Transverse colon (tissue), 4 donors: ENCODE data around the gene PAQR4. TPM values are rescaled to one million over a fixed set of nuclear protein-coding genes. Genes with fewer than 3 reads are reported as not detected.

Source experiments
- DNase-seq: peaks from one replicate; pipeline ENCODE4 v3.0.0-alpha.2; 2019
- H3K27ac ChIP-seq, 4 donors: fragments of 200-600 bp; sonication (generic); 2 replicates each; pipeline ENCODE4 v1.5.1; 2016 to 2018; ENCODE audit warnings: inconsistent platforms in 4 of 4
- H3K27me3 ChIP-seq: fragments of 200-600 bp; sonication (generic); 2 replicates; pipeline ENCODE4 v1.5.1; 2017; ENCODE audit warnings: inconsistent platforms
- H3K36me3 ChIP-seq, 4 donors: fragments of 200-600 bp; sonication (generic); 2 replicates each; pipeline ENCODE4 v1.5.1; 2017 to 2019; ENCODE audit warnings: inconsistent platforms in 4 of 4
- H3K4me1 ChIP-seq, 4 donors: fragments of 200-600 bp; sonication (generic); 2 replicates each; pipeline ENCODE4 v1.5.1; 2017 to 2020; ENCODE audit warnings: inconsistent platforms in 4 of 4
- H3K4me3 ChIP-seq, 4 donors: fragments of 200-600 bp; sonication (generic); 1 replicate in 1 of 4; 2 replicates in 3 of 4; pipeline versions ENCODE4 v1.5.1 to v1.6.1; 2017 to 2019; ENCODE audit warnings: inconsistent platforms in 4 of 4
- H3K9me3 ChIP-seq, 2 donors: fragments of 200-600 bp; sonication (generic); 2 replicates each; pipeline ENCODE4 v1.5.1; 2017 to 2019; ENCODE audit warnings: inconsistent platforms in 2 of 2
- EP300 ChIP-seq: sonication (generic); formaldehyde crosslinking; IDR thresholded peaks from one replicate; pipeline ENCODE4 v1.6.1; 2017; ENCODE audit warnings: antibody characterized with exemption, low read depth
- POLR2A ChIP-seq: fragments of 450-650 bp; IDR thresholded peaks from one replicate; pipeline ENCODE4 v1.6.1; 2016; ENCODE audit warnings: antibody characterized with exemption, mild to moderate bottlenecking, moderate library complexity
- POLR2AphosphoS5 ChIP-seq, 3 donors: sonication (generic); formaldehyde crosslinking; IDR thresholded peaks; one replicate each; pipeline ENCODE4 v1.6.1; 2016; ENCODE audit warnings: antibody characterized with exemption in 3 of 3
- WGBS, 2 donors: methylation state at CpG; one replicate each; pipeline ENCODE4 v1.1.5; 2018; ENCODE audit warnings: low coverage in 1 of 2; 5-methylcytosine and 5-hydroxymethylcytosine counted together
- in situ Hi-C, 4 donors: fragments of 200-750 bp; cut with MboI; loops; one replicate each; pipeline versions ENCODE4 v1.15.0 to v1.15.1; 2017; ENCODE audit warnings: low sequenced_read_pairs in 3 of 4, low pct_ligation_motif_present in 1 of 4, low pct_unique_long_range_greater_than_20kb in 1 of 4
- intact Hi-C: fragments of 100-400 bp; cut with DNase I; formaldehyde crosslinking; loops from one replicate; pipeline ENCODE4 v1.15.1; 2023; ENCODE audit warnings: low total_unique reads
- total RNA-seq, 4 donors: library from RNA; depleted of rRNA; stranded (reverse); fragments of >200 nt; gene quantifications; one replicate each; pipeline ENCODE4 v1.1.0, GENCODE V29; 2016
- TF ChIP-seq, protein P1 (sequence below), 5 experiments: fragments of 200-600 bp in 3 of 5; fragments of 450-650 bp in 2 of 5; sonication (generic) in 3 of 5; IDR thresholded peaks; 1 replicate in 2 of 5; 2 replicates in 3 of 5; pipeline ENCODE4 v1.5.1; 2016 to 2017; ENCODE audit warnings: antibody characterized with exemption in 5 of 5, inconsistent platforms in 3 of 5, mild to moderate bottlenecking in 2 of 5, moderate library complexity in 1 of 5

PAQR4 gene
- total RNA-seq, 4 donors from 2014 or later: 3.0 to 5.9 (median 4.4) TPM; not detected in 1

DNA sequence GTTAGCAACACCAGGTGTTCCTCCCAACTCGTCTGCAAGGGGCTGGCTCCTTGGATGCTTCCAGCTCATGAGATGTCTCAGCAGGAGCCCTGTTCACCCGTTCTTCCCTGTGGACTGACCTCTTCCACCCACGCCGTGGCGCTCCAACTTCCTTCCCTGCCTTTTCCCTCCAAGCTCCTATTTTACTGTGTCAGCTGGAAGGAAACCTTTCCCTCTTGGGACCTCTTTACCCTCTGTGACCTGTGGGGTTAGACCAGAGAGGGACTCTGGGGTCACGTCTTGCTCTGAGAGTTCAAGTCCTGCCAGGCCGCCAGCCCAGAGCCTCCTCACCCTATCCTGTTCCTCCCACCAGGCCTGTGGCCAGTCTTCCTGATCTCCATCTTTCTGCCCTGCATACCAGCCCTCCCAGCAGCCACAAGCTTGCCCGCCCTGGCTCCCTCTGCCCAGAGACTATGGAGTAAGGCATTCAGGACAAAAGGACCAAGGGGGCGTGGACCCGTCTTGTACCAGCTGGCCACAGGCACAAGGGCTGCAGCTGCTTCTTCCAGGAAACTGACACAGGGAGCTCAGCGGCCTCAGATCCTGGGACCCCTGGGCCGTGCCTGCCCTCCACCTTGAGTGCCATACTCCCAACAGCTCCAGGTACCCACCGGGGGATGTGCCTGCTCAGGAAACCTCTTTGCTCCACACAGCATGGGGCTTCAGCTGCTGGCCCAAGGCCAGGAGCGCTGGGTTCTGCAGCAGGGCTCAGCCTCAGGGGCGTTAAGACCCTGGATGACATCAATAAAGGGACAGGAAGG lies 3.0 kb downstream of the PAQR4 start:
- H3K27ac ChIP-seq: no peak overlapping the region
- H3K27me3 ChIP-seq: peaks cover 17% of the 10 kb centered on the region
- H3K36me3 ChIP-seq: no peaks in the 10 kb centered on the region
- no peak for DNase-seq
- H3K9me3 ChIP-seq: no peaks in the 10 kb centered on the region
- TF ChIP-seq POLR2A (no peak), POLR2AphosphoS5 (IDR thresholded peaks at IDR 0.05) (no peak), EP300 (no peak)
- TF ChIP-seq, protein P1, sequence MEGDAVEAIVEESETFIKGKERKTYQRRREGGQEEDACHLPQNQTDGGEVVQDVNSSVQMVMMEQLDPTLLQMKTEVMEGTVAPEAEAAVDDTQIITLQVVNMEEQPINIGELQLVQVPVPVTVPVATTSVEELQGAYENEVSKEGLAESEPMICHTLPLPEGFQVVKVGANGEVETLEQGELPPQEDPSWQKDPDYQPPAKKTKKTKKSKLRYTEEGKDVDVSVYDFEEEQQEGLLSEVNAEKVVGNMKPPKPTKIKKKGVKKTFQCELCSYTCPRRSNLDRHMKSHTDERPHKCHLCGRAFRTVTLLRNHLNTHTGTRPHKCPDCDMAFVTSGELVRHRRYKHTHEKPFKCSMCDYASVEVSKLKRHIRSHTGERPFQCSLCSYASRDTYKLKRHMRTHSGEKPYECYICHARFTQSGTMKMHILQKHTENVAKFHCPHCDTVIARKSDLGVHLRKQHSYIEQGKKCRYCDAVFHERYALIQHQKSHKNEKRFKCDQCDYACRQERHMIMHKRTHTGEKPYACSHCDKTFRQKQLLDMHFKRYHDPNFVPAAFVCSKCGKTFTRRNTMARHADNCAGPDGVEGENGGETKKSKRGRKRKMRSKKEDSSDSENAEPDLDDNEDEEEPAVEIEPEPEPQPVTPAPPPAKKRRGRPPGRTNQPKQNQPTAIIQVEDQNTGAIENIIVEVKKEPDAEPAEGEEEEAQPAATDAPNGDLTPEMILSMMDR (IDR thresholded peaks at IDR 0.05): no peak
- 54 to 73% methylated on average over 5 to 15 of the region's 15 CpGs for WGBS, 2 donors
- intact Hi-C loops: no loop called here
- H3K4me3 ChIP-seq: no peak overlapping the region
- in situ Hi-C loops: no loop called here
- H3K4me1 ChIP-seq: peaks cover 14 to 31% (median 26%) of the 10 kb centered on the region in 4 donors

DNA sequence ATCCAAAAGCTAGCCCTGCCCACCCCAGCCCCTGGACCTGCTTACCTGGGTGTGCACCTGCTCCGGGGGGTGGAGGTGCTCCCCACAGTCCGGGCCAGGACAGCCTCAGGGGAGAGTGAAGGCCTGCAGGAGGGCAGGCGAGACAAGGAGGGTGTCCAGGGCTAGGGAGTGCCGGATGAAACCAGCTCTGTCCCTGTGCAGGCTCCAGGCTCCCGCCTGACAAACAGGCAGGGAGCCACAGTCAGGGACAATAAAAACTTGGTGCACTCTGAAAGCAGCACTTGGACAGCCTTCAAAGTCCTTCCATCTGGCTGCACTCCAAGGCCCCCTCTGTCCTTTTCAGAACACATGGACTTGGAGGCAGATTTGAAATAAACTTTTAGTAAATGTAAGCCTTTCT lies 3.9 kb downstream of the PAQR4 start:
- Histone ChIP-seq H3K36me3 (no peaks in the 10 kb centered on the region), H3K4me1 (peaks cover 12 to 28% (median 23%) of the 10 kb centered on the region in 4 donors), H3K9me3 (no peaks in the 10 kb centered on the region), H3K4me3 (no peak overlapping the region), H3K27me3 (peaks cover 7% of the 10 kb centered on the region), H3K27ac (no peak overlapping the region)
- no peak for DNase-seq
- TF ChIP-seq EP300 (no peak), POLR2AphosphoS5 (IDR thresholded peaks at IDR 0.05) (no peak), POLR2A (no peak)
- TF ChIP-seq, protein P1 (IDR thresholded peaks at IDR 0.05): no peak
- in situ Hi-C loops (no loop called here), intact Hi-C loops (no loop called here)
- WGBS, 2 donors: 55% methylated on average over 5 of the region's 5 CpGs; no CpG with 5 or more reads in 1 of the 2 donors

DNA sequence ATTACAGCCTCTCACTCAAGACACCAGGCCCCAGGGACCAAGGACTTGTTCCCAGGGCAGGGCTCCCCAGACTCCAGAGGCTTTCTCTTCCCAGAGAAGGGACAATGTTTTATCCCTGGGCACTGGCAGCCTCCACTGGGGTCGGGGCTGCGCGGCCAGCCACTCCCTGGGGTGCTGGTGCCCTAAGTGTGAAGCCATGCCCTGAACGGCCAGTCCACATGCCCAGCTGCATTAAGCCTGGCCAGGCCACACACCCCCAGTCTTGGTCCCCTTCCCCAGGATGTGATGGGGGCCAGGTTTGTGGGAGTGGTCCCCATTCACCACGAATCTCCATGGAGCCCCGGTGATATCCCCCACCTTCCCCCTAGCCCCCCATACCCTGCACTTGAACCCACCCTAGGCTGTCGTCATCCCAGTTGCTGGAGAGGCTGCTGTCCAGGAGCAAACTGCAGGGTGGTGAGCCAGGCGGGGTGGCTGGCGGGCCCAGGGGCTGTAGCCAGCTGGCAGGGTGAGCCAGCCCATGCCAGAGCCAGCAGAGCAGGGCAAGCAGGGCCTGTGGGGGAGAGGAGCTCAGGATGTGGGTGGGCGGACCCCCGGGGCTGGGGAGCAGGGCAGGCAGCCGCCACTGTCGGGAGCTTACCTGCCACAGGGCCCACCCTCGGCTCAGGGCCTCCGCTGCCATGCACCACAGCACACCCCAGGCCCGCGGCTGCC lies 4.6 kb downstream of the PAQR4 start:
- peaks cover 6 to 22% (median 17%) of the 10 kb centered on the region in 4 donors for H3K4me1 ChIP-seq
- no peaks in the 10 kb centered on the region for H3K9me3 ChIP-seq
- peaks cover under 1% of the 10 kb centered on the region for H3K27me3 ChIP-seq
- H3K27ac ChIP-seq: no peak overlapping the region
- WGBS, 2 donors: 71% methylated on average over 9 of the region's 17 CpGs; no CpG with 5 or more reads in 1 of the 2 donors
- intact Hi-C loops (no loop called here), in situ Hi-C loops (no loop called here)
- TF ChIP-seq, protein P1 (IDR thresholded peaks at IDR 0.05): no peak
- TF ChIP-seq POLR2A (no peak), POLR2AphosphoS5 (IDR thresholded peaks at IDR 0.05) (no peak), EP300 (no peak)
- no peak overlapping the region for H3K4me3 ChIP-seq
- DNase-seq: no peak
- H3K36me3 ChIP-seq: no peaks in the 10 kb centered on the region

DNA sequence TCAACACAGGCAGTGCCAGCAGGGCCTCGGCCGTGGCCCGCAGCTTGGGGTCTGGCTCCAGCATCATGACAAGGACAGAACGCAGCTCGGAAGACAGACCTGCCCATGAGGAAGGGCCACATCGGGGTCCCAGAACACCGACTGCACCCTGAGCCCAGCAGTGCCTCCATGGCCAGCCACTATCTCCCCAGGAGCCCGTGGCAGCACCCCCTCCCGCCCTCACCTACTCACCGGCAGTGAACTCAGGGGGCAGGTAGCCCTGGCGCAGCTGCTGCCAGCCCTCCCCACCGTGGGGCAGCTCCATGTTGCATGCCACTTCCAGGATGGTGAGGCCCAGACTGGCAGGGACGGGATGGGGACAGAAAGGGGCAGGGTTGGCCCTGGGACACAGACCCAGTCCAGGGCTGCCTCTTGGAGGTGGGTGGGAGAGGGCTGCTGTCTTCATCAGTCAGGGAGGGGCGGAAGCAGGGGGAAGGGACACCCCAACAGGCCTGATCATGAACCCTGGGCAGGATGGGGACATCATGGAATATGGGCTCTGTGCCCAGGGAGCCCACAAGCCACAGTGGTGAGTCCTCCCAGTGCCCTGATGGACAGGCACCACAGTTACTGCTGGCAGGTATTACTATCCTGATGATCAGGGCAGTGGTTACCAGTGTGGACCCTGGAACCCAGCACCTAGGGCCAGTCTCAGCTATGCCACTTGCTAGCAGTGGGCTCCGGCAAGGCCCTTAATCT lies 5.3 kb downstream of the PAQR4 start:
- no peak overlapping the region for H3K27ac ChIP-seq
- WGBS, 2 donors: 95% methylated on average over 9 of the region's 15 CpGs; no CpG with 5 or more reads in 1 of the 2 donors
- peaks cover 6 to 25% (median 17%) of the 10 kb centered on the region in 4 donors for H3K4me1 ChIP-seq
- TF ChIP-seq POLR2AphosphoS5 (IDR thresholded peaks at IDR 0.05) (no peak), POLR2A (no peak), EP300 (no peak)
- TF ChIP-seq, protein P1 (IDR thresholded peaks at IDR 0.05): no peak
- H3K4me3 ChIP-seq: no peak overlapping the region
- in situ Hi-C loops: no loop called here
- H3K27me3 ChIP-seq: peaks cover 5% of the 10 kb centered on the region
- intact Hi-C loops: no loop called here
- no peaks in the 10 kb centered on the region for H3K36me3 ChIP-seq
- H3K9me3 ChIP-seq: no peaks in the 10 kb centered on the region
- DNase-seq: no peak
